22Rv1 (cell line): ENCODE results near the gene RUNX2.

Experiments used
- CTCF ChIP-seq: fragments of 450-650 bp; IDR thresholded peaks from 2 replicates; pipeline ENCODE4 v1.5.1; 2017; ENCODE audit warnings: mild to moderate bottlenecking
- ZFX ChIP-seq: fragments of 450-650 bp; IDR thresholded peaks from 2 replicates; pipeline ENCODE4 v1.6.1; 2017; ENCODE audit warnings: antibody characterized with exemption, borderline replicate concordance

DNA sequence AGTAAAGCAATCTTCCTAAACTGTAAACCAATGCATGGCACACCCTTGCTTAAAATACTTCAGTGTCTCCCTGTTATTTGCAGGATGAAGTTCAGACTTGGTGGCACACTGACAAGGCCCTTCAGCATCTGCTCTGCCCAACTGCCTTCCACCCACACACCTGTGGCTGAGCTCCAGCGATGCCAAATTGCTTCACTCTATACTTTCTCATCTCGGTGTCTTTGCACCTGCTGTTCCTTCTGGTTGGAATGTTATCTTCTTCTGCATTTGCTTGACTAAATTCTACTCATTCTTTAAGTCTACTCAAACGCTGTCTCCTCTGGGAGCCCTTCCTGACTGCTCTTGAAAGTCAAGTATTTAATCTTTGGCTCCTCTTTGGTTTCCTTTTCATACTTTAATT is 149.7 kb downstream of the RUNX2 start:
- TF ChIP-seq CTCF, result no peak
- no peak for TF ChIP-seq ZFX
